ENCODE measurements around the gene CST4.

DNA sequence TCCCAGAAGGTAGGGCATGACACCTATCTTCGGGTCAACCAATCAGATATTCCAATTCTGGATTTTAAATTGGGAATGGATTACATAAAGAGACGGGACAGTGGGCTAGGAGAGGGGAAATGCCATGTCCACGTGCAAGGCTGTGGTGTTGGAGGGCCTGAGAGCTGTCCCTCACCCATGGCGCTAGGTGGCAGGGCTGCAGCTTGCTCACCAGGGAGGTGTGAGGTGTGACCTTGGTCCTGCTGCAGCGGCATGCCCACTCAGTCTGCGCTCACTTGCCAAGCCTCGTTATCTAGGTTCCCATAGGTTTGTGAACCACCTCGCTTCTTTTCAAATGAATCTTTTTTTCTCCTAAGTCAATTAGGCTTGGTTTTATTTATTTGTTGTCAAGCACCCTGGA, 31.6 kb downstream of the CST4 start:
- TF ChIP-seq FOXM1 (IDR thresholded peaks at IDR 0.05; ENCODE audit: low read depth) (no peak), ELF1 (IDR thresholded peaks at IDR 0.05) (no peak), POLR2AphosphoS5 (IDR thresholded peaks at IDR 0.05; ENCODE audit: low read depth, low read length) (no peak), GABPA (IDR thresholded peaks at IDR 0.05; ENCODE audit: low read depth) (no peak), EZH2phosphoT487 (IDR thresholded peaks at IDR 0.05; ENCODE audit: borderline replicate concordance, low read depth) (no peak)
- TF ChIP-seq, protein P1, sequence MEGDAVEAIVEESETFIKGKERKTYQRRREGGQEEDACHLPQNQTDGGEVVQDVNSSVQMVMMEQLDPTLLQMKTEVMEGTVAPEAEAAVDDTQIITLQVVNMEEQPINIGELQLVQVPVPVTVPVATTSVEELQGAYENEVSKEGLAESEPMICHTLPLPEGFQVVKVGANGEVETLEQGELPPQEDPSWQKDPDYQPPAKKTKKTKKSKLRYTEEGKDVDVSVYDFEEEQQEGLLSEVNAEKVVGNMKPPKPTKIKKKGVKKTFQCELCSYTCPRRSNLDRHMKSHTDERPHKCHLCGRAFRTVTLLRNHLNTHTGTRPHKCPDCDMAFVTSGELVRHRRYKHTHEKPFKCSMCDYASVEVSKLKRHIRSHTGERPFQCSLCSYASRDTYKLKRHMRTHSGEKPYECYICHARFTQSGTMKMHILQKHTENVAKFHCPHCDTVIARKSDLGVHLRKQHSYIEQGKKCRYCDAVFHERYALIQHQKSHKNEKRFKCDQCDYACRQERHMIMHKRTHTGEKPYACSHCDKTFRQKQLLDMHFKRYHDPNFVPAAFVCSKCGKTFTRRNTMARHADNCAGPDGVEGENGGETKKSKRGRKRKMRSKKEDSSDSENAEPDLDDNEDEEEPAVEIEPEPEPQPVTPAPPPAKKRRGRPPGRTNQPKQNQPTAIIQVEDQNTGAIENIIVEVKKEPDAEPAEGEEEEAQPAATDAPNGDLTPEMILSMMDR (IDR thresholded peaks at IDR 0.05): no peak

Data from SK-N-SH (cell line).